ENCODE results near the gene BEND4. TPM values are rescaled to one million over a fixed set of nuclear protein-coding genes. Genes with fewer than 3 reads are reported as not detected.

The BEND4 gene
- total RNA-seq, 1 experiment from 2014 or later: not detected

GRCh38 chr4:42080306-42080705, 72.1 kb downstream of the BEND4 start:
- Mint-ChIP-seq H3K4me3 (ENCODE audit: unreplicated experiment) (no peak overlapping the region), H3K36me3 (ENCODE audit: insufficient read depth, unreplicated experiment) (peaks cover 16% of the 10 kb centered on the region), H3K27me3 (ENCODE audit: insufficient read depth, unreplicated experiment) (no peaks in the 10 kb centered on the region), H3K27ac (ENCODE audit: unreplicated experiment) (no peak overlapping the region), H3K4me1 (ENCODE audit: low read depth, unreplicated experiment) (no peaks in the 10 kb centered on the region), H3K9me3 (ENCODE audit: unreplicated experiment) (no peaks in the 10 kb centered on the region)
- no peaks in the 10 kb centered on the region for H3K27me3 ChIP-seq (replicated peaks; ENCODE audit: control insufficient read depth, insufficient read depth, low read length)
- H3K36me3 ChIP-seq (ENCODE audit: control insufficient read depth, insufficient read depth, low read length): no peaks in the 10 kb centered on the region
- ChIA-PET CTCF (no interaction called here), POLR2A (no interaction called here)
- no peaks in the 10 kb centered on the region for H3K4me1 ChIP-seq
- H3K9me3 ChIP-seq: no peaks in the 10 kb centered on the region
- no peak for TF ChIP-seq CTCF (IDR thresholded peaks at IDR 0.05; ENCODE audit: insufficient read depth in 1 of 2, low read depth in 1 of 2, low read length in 1 of 2, severe bottlenecking in 1 of 2, unreplicated experiment in 1 of 2)
- BruUV-seq (replicated peaks): no TSS peak
- intact Hi-C loops (cut with micrococcal nuclease; ENCODE audit: unreplicated experiment): no loop called here
- no peak for DNase-seq
- H3K4me3 ChIP-seq (ENCODE audit: low read depth, low read length): no peak overlapping the region

GRCh38 chr4:42078184-42078801, 74.2 kb downstream of the BEND4 start:
- H3K9me3 Mint-ChIP-seq (ENCODE audit: unreplicated experiment): no peaks in the 10 kb centered on the region
- H3K27me3 ChIP-seq (replicated peaks; ENCODE audit: control insufficient read depth, insufficient read depth, low read length): no peaks in the 10 kb centered on the region
- no TSS peak for BruUV-seq (replicated peaks)
- H3K27me3 Mint-ChIP-seq (ENCODE audit: insufficient read depth, unreplicated experiment): no peaks in the 10 kb centered on the region
- no peak for DNase-seq
- ChIA-PET CTCF (no interaction called here), POLR2A (no interaction called here)
- no peaks in the 10 kb centered on the region for H3K9me3 ChIP-seq
- intact Hi-C loops (cut with micrococcal nuclease; ENCODE audit: unreplicated experiment): no loop called here
- no peaks in the 10 kb centered on the region for H3K4me1 ChIP-seq
- no peaks in the 10 kb centered on the region for H3K4me1 Mint-ChIP-seq (ENCODE audit: low read depth, unreplicated experiment)
- no peak overlapping the region for H3K27ac Mint-ChIP-seq (ENCODE audit: unreplicated experiment)
- H3K36me3 ChIP-seq (ENCODE audit: control insufficient read depth, insufficient read depth, low read length): no peaks in the 10 kb centered on the region
- TF ChIP-seq CTCF (IDR thresholded peaks at IDR 0.05; ENCODE audit: insufficient read depth in 1 of 2, low read depth in 1 of 2, low read length in 1 of 2, severe bottlenecking in 1 of 2, unreplicated experiment in 1 of 2): no peak
- no peak overlapping the region for H3K4me3 ChIP-seq (ENCODE audit: low read depth, low read length)
- peaks cover 16% of the 10 kb centered on the region for H3K36me3 Mint-ChIP-seq (ENCODE audit: insufficient read depth, unreplicated experiment)
- no peak overlapping the region for H3K4me3 Mint-ChIP-seq (ENCODE audit: unreplicated experiment)

- Histone ChIP-seq H3K4me1 (no peaks in the 10 kb centered on the region), H3K27me3 (replicated peaks; ENCODE audit: control insufficient read depth, insufficient read depth, low read length) (no peaks in the 10 kb centered on the region), H3K36me3 (ENCODE audit: control insufficient read depth, insufficient read depth, low read length) (no peaks in the 10 kb centered on the region), H3K4me3 (ENCODE audit: low read depth, low read length) (no peak overlapping the region), H3K9me3 (no peaks in the 10 kb centered on the region)
- no peaks in the 10 kb centered on the region for H3K27me3 Mint-ChIP-seq (ENCODE audit: insufficient read depth, unreplicated experiment)
- DNase-seq: no peak
- no peak for TF ChIP-seq CTCF (IDR thresholded peaks at IDR 0.05; ENCODE audit: insufficient read depth in 1 of 2, low read depth in 1 of 2, low read length in 1 of 2, severe bottlenecking in 1 of 2, unreplicated experiment in 1 of 2)
- H3K4me3 Mint-ChIP-seq (ENCODE audit: unreplicated experiment): no peak overlapping the region
- no peaks in the 10 kb centered on the region for H3K9me3 Mint-ChIP-seq (ENCODE audit: unreplicated experiment)
- H3K36me3 Mint-ChIP-seq (ENCODE audit: insufficient read depth, unreplicated experiment): peaks cover 12% of the 10 kb centered on the region
- CTCF ChIA-PET: no interaction called here
- intact Hi-C loops (cut with micrococcal nuclease; ENCODE audit: unreplicated experiment): no loop called here
- no peak overlapping the region for H3K27ac Mint-ChIP-seq (ENCODE audit: unreplicated experiment)
- BruUV-seq (replicated peaks): no TSS peak
- no peaks in the 10 kb centered on the region for H3K4me1 Mint-ChIP-seq (ENCODE audit: low read depth, unreplicated experiment)
- POLR2A ChIA-PET: no interaction called here
These were observed 78.2 kb downstream of the BEND4 start for GRCh38 chr4:42074294-42074693.

All from Caco-2 (cell line).